WTC11 (cell line): Measurements from ENCODE around the gene ASL. TPM values are rescaled to one million over a fixed set of nuclear protein-coding genes. Genes with fewer than 3 reads are reported as not detected.
"Not testable (repeated sequence)": the region's sequence is repeated elsewhere in the genome, so short reads cannot be mapped to it uniquely, and the experiment has no call there.

Source experiments
- ATAC-seq: fragments of 200-7000 bp; cut with Tn5 transposase; 2 replicates; pipeline ENCODE4 v1.10.0; 2021; ENCODE audit warnings: mild to moderate bottlenecking, moderate library complexity
- CTCF ChIA-PET: fragments of 300-600 bp; sonication (Branson Sonifier 250); formaldehyde crosslinking; loops from one replicate; lab custom pipeline; 2021; ENCODE audit warnings: antibody characterized with exemption; lab: Charles Lee
- POLR2A ChIA-PET: fragments of 350-600 bp; sonication (Branson Sonifier 250); formaldehyde crosslinking; loops from one replicate; lab custom pipeline; 2021; ENCODE audit warnings: antibody characterized with exemption; lab: Charles Lee
- DNase-seq: peaks from one replicate; pipeline ENCODE4 v3.0.0; 2021; ENCODE audit warnings: low spot score
- H3K27ac Mint-ChIP-seq: 2 replicates; pipeline ENCODE4 v1.8.0; 2021; ENCODE audit warnings: mixed read lengths
- H3K27me3 Mint-ChIP-seq: 2 replicates; pipeline ENCODE4 v1.8.0; 2021; ENCODE audit warnings: low read depth, mild to moderate bottlenecking, moderate library complexity, mixed read lengths
- H3K36me3 Mint-ChIP-seq: 2 replicates; pipeline ENCODE4 v1.8.0; 2021; ENCODE audit warnings: mixed read lengths
- H3K4me1 Mint-ChIP-seq: 2 replicates; pipeline ENCODE4 v1.8.0; 2022; ENCODE audit warnings: mixed read lengths
- H3K4me3 Mint-ChIP-seq: 2 replicates; pipeline ENCODE4 v1.8.0; 2021; ENCODE audit warnings: mild to moderate bottlenecking, moderate library complexity, mixed read lengths
- H3K9me3 Mint-ChIP-seq: 2 replicates; pipeline ENCODE4 v1.8.0; 2021; ENCODE audit warnings: mixed read lengths
- FOXK1 ChIP-seq: sonication (generic); formaldehyde crosslinking; IDR thresholded peaks from 2 replicates; pipeline ENCODE4 v1.8.0; 2022; ENCODE audit warnings: mild to moderate bottlenecking, moderate library complexity, missing genetic modification reagents
- GABPB1 ChIP-seq: sonication (generic); formaldehyde crosslinking; IDR thresholded peaks from 2 replicates; pipeline ENCODE4 v1.8.1; 2023; ENCODE audit warnings: mild to moderate bottlenecking, missing genetic modification reagents
- MXD4 ChIP-seq: fragments of 250-450 bp; sonication (Bioruptor Pico); IDR thresholded peaks from 2 replicates; pipeline ENCODE4 v1.8.0; 2021; ENCODE audit warnings: mild to moderate bottlenecking, moderate library complexity, borderline replicate concordance
- NFATC4 ChIP-seq: fragments of 250-450 bp; sonication (Bioruptor Pico); IDR thresholded peaks from 2 replicates; pipeline ENCODE4 v1.9.0; 2021; ENCODE audit warnings: mild to moderate bottlenecking
- NR1H2 ChIP-seq: sonication (generic); formaldehyde crosslinking; IDR thresholded peaks from 2 replicates; pipeline ENCODE4 v1.9.0; 2021; ENCODE audit warnings: mild to moderate bottlenecking, moderate library complexity, missing genetic modification reagents
- SMAD3 ChIP-seq: sonication (generic); formaldehyde crosslinking; IDR thresholded peaks from 2 replicates; pipeline ENCODE4 v1.8.0; 2022; ENCODE audit warnings: missing genetic modification reagents, mild to moderate bottlenecking, borderline replicate concordance
- SP1 ChIP-seq: sonication (generic); formaldehyde crosslinking; conservative IDR thresholded peaks from 2 replicates; pipeline ENCODE4 v1.8.1; 2022; ENCODE audit warnings: missing genetic modification reagents
- TEAD1 ChIP-seq: sonication (generic); formaldehyde crosslinking; IDR thresholded peaks from 2 replicates; pipeline ENCODE4 v1.8.0; 2022; ENCODE audit warnings: mild to moderate bottlenecking, missing genetic modification reagents
- ZNF396 ChIP-seq: fragments of 250-450 bp; sonication (Bioruptor Pico); IDR thresholded peaks from 2 replicates; pipeline ENCODE4 v1.8.0; 2021; ENCODE audit warnings: mild to moderate bottlenecking, moderate library complexity, borderline replicate concordance
- total RNA-seq: library from RNA; stranded (reverse); gene quantifications from 3 replicates; pipeline ENCODE4 v1.2.3, GENCODE V29; 2021
- TF ChIP-seq, protein P1 (sequence below): sonication (generic); formaldehyde crosslinking; IDR thresholded peaks from 2 replicates; pipeline ENCODE4 v1.8.1; 2022; ENCODE audit warnings: mild to moderate bottlenecking, moderate library complexity, missing genetic modification reagents
- TF ChIP-seq, protein P2 (sequence below): fragments of 250-450 bp; sonication (Bioruptor Pico); IDR thresholded peaks from 2 replicates; pipeline ENCODE4 v1.9.0; 2021; ENCODE audit warnings: moderate library complexity, mild to moderate bottlenecking, inconsistent platforms, borderline replicate concordance
- TF ChIP-seq, protein P3 (sequence below): sonication (generic); formaldehyde crosslinking; IDR thresholded peaks from 2 replicates; pipeline ENCODE4 v1.8.0; 2022; ENCODE audit warnings: mild to moderate bottlenecking, missing genetic modification reagents
- TF ChIP-seq, protein P4 (sequence below): fragments of 250-450 bp; sonication (Bioruptor Pico); IDR thresholded peaks from 2 replicates; pipeline ENCODE4 v1.9.0; 2021; ENCODE audit warnings: mild to moderate bottlenecking
- TF ChIP-seq, protein P5 (sequence below): sonication (generic); formaldehyde crosslinking; IDR thresholded peaks from 2 replicates; pipeline ENCODE4 v1.8.1; 2023; ENCODE audit warnings: mild to moderate bottlenecking, moderate library complexity, missing genetic modification reagents
- TF ChIP-seq, protein P6 (sequence below): fragments of 250-450 bp; sonication (Bioruptor Pico); conservative IDR thresholded peaks from 2 replicates; pipeline ENCODE4 v1.9.0; 2021; ENCODE audit warnings: mild to moderate bottlenecking
- TF ChIP-seq, protein P7 (sequence below): sonication (generic); formaldehyde crosslinking; IDR thresholded peaks from 2 replicates; pipeline ENCODE4 v1.8.1; 2023; ENCODE audit warnings: mild to moderate bottlenecking, missing genetic modification reagents, moderate library complexity

Gene ASL
- total RNA-seq, 1 experiment from 2014 or later: 31.9 TPM

DNA sequence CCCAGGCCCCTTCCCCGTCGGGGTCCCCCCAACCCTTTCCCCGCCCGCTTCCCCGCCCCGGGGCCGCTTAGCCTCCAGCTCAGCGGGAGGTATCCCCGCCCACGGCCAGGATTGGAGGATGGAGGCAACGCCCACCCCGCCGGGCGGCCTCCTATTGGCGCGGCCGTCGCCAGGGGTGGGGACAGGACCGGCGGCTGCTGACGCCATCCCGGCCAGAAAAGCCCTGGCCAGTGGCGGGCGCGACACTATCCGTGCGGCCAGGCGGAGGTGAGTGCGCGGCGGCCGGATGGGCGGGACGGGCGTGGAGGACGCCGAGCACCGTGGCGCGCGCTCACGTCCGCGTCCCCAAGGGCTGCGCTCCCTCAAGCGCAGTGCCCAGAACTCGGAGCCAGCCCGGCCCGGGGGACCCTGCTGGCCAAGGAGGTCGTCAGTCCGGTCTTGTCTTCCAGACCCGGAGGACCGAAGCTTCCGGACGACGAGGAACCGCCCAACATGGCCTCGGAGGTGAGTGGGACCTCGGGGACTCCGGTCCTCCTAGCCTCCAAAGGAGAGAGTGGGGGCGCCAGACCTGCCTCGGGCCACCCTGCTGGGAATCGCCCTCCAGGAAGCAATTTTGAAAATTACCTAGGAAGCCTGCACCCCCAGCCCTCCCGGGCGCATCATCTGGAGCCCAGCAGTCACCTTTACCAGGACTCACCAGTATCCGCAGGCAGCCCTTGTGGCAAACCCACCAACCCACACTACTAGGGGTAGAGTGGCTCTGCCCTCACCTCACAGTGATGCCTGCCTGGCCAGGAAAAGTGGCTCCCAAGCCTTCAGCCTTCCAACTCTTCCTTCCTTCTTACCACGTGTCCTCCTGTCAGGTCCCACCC lies at the start of gene ASL (continued):
- no peak for TF ChIP-seq ZNF396 (CRISPR knock-in tag)
- TF ChIP-seq, protein P1, sequence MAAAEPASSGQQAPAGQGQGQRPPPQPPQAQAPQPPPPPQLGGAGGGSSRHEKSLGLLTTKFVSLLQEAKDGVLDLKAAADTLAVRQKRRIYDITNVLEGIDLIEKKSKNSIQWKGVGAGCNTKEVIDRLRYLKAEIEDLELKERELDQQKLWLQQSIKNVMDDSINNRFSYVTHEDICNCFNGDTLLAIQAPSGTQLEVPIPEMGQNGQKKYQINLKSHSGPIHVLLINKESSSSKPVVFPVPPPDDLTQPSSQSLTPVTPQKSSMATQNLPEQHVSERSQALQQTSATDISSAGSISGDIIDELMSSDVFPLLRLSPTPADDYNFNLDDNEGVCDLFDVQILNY (CRISPR knock-in tag): peak; percentile 67; the same call in 1 of the 2 replicates
- peak; percentile 59 for TF ChIP-seq FOXK1 (CRISPR knock-in tag)
- TF ChIP-seq, protein P2, sequence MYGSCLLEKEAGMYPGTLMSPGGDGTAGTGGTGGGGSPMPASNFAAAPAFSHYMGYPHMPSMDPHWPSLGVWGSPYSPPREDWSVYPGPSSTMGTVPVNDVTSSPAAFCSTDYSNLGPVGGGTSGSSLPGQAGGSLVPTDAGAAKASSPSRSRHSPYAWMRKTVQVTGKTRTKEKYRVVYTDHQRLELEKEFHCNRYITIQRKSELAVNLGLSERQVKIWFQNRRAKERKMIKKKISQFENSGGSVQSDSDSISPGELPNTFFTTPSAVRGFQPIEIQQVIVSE (CRISPR knock-in tag): no peak
- TF ChIP-seq SMAD3 (CRISPR knock-in tag): no peak
- TF ChIP-seq, protein P3, sequence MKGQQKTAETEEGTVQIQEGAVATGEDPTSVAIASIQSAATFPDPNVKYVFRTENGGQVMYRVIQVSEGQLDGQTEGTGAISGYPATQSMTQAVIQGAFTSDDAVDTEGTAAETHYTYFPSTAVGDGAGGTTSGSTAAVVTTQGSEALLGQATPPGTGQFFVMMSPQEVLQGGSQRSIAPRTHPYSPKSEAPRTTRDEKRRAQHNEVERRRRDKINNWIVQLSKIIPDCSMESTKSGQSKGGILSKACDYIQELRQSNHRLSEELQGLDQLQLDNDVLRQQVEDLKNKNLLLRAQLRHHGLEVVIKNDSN: peak; percentile 42; the same call in 1 of the 2 replicates
- no peak for TF ChIP-seq NR1H2 (CRISPR knock-in tag)
- no peak for TF ChIP-seq MXD4 (CRISPR knock-in tag)
- TF ChIP-seq TEAD1 (CRISPR knock-in tag): no peak
- TF ChIP-seq, protein P4, sequence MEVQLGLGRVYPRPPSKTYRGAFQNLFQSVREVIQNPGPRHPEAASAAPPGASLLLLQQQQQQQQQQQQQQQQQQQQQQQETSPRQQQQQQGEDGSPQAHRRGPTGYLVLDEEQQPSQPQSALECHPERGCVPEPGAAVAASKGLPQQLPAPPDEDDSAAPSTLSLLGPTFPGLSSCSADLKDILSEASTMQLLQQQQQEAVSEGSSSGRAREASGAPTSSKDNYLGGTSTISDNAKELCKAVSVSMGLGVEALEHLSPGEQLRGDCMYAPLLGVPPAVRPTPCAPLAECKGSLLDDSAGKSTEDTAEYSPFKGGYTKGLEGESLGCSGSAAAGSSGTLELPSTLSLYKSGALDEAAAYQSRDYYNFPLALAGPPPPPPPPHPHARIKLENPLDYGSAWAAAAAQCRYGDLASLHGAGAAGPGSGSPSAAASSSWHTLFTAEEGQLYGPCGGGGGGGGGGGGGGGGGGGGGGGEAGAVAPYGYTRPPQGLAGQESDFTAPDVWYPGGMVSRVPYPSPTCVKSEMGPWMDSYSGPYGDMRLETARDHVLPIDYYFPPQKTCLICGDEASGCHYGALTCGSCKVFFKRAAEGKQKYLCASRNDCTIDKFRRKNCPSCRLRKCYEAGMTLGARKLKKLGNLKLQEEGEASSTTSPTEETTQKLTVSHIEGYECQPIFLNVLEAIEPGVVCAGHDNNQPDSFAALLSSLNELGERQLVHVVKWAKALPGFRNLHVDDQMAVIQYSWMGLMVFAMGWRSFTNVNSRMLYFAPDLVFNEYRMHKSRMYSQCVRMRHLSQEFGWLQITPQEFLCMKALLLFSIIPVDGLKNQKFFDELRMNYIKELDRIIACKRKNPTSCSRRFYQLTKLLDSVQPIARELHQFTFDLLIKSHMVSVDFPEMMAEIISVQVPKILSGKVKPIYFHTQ (CRISPR knock-in tag): no peak
- peak; percentile 98 for TF ChIP-seq SP1
- TF ChIP-seq, protein P5, sequence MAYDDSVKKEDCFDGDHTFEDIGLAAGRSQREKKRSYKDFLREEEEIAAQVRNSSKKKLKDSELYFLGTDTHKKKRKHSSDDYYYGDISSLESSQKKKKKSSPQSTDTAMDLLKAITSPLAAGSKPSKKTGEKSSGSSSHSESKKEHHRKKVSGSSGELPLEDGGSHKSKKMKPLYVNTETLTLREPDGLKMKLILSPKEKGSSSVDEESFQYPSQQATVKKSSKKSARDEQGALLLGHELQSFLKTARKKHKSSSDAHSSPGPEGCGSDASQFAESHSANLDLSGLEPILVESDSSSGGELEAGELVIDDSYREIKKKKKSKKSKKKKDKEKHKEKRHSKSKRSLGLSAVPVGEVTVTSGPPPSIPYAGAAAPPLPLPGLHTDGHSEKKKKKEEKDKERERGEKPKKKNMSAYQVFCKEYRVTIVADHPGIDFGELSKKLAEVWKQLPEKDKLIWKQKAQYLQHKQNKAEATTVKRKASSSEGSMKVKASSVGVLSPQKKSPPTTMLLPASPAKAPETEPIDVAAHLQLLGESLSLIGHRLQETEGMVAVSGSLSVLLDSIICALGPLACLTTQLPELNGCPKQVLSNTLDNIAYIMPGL (CRISPR knock-in tag): no peak
- TF ChIP-seq NFATC4 (CRISPR knock-in tag): no peak
- TF ChIP-seq, protein P6, sequence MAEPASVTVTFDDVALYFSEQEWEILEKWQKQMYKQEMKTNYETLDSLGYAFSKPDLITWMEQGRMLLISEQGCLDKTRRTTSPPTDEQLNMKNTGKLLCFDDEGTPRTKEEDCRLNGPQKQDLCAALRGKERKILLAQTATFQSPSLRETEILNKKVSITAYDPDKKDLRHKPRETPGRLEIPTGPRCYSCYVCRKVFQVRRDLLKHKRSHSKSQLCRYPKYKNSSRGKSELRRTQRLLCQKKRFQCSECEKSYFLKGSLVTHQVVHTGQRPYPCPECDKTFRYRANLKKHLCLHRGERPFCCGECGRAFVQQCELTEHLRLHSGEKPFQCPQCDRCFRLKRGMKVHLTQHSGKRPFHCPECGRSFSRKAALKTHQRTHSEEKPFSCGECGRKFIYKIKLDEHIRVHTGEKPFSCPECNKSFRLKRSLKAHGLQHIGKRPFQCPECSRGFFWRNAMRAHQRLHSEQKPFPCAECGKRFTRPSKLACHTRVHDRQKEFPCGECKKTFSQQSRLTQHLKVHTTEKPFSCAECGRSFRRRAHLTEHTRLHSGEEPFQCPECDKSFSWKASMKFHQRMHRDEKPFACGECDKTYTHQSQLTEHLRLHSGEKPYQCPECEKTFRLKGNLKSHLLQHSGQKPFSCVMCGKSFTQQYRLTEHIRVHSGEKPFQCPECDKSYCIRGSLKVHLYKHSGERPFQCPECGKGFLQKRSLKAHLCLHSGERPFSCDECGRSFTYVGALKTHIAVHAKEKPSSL (CRISPR knock-in tag): no peak
- TF ChIP-seq, protein P7, sequence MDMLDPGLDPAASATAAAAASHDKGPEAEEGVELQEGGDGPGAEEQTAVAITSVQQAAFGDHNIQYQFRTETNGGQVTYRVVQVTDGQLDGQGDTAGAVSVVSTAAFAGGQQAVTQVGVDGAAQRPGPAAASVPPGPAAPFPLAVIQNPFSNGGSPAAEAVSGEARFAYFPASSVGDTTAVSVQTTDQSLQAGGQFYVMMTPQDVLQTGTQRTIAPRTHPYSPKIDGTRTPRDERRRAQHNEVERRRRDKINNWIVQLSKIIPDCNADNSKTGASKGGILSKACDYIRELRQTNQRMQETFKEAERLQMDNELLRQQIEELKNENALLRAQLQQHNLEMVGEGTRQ (CRISPR knock-in tag): no peak
- TF ChIP-seq GABPB1 (CRISPR knock-in tag): peak; percentile 80

DNA sequence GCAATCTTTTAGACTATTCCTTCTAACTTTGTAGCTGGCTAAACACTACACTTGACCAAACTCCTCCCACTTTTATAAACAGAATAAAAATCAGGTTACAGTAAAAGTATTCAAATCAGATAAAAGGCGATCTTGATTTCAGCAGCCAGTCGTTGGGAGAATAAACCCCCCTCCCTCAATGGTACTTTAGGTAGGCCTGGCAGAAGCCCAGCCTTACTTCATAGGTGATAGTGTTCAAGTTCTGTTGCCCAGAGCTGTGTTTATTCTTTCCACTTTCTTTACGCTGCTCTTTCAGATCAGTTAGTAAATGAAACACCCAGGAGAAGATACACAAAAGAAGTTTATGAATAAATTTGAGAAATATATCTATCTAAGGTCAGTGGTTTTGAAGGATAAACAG lies 47.3 kb upstream of the ASL start:
- H3K36me3 Mint-ChIP-seq, H3K4me1 Mint-ChIP-seq, H3K27me3 Mint-ChIP-seq, H3K27ac Mint-ChIP-seq, CTCF ChIA-PET, ATAC-seq, POLR2A ChIA-PET, H3K4me3 Mint-ChIP-seq, H3K9me3 Mint-ChIP-seq, DNase-seq: not testable (repeated sequence)
